Activated CD4-positive, alpha-beta T cell treated with anti-CD3 and anti-CD28 coated beads for 24 hours (primary cell): ENCODE data around the gene TJP1.
"Not testable (repeated sequence)": the region's sequence is repeated elsewhere in the genome, so short reads cannot be mapped to it uniquely, and the experiment has no call there.

Source experiments
- DNase-seq, 2 donors: peaks; one replicate each; pipeline ENCODE4 v3.0.0-alpha.2; 2020; ENCODE audit warnings: low read depth in 2 of 2

TJP1 gene

DNA sequence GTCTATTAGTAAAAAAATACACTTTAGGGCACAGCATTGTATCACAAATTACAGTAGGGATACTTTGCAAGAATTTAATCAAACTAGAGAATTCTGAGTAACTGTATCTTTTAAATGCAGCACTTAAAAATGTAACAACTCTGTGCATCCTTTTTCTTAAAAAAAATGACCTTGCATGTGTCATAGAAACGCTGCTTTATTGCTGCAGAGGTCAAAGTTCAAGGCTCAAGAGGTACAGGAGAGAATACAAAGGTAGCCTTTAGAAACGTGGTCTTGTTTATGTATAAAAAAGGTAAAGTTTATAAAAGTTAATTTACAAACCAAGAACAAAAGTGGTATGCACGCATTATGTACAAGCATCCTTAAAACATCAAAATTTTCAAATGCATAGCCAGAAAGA lies 122.0 kb downstream of the TJP1 start:
- no peak for DNase-seq

DNA sequence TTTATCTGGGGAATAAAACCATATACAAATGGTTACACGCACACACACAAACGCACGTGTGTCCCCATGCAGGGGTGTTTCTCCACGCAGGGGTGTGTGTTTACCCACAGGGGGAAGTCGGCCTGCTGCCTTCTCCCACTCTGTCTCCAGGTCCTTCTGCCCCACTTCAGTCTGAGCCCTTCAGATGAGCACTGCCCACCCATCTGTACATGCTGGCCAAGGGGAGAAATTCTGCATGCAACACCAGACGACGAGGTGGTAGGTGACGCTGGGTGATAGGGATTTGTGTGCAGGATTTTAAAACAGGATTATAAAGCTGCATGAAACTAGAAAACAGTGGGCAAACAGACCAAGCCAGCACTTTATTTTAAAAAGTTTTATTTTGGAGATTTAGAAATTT lies 122.5 kb downstream of the TJP1 start:
- DNase-seq: no peak

DNA sequence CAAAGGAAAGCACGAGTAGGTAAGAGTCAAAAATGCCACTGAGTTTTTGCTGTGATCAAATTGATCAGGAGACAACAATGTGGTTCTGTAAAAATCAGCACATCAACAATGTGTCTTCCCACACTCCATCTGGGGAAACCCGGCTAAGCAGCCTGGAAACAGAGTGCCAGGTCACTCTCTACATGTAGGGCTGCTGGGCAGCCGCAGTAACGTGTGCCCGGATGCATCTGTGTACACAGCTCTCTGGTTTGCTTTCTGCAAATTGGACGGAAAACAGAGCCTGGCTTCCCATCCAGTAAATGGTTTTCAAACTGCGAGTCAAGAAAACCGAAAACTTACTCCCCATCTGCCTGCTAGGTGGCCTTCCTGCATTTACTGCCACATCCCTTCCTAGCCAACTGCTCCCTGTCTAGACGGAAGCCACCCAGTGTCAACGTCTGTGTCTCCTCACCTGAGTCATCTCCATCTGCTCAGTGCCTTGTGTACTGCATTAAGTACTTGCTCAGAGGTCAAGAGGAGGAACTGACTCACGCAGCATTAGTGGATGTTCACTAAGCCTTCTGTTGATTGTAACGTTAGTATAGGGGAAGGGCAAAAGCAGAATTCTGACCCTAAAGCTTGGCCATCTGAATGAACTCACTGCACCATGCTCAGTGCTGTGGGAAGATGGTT lies 124.1 kb downstream of the TJP1 start:
- DNase-seq: no peak

DNA sequence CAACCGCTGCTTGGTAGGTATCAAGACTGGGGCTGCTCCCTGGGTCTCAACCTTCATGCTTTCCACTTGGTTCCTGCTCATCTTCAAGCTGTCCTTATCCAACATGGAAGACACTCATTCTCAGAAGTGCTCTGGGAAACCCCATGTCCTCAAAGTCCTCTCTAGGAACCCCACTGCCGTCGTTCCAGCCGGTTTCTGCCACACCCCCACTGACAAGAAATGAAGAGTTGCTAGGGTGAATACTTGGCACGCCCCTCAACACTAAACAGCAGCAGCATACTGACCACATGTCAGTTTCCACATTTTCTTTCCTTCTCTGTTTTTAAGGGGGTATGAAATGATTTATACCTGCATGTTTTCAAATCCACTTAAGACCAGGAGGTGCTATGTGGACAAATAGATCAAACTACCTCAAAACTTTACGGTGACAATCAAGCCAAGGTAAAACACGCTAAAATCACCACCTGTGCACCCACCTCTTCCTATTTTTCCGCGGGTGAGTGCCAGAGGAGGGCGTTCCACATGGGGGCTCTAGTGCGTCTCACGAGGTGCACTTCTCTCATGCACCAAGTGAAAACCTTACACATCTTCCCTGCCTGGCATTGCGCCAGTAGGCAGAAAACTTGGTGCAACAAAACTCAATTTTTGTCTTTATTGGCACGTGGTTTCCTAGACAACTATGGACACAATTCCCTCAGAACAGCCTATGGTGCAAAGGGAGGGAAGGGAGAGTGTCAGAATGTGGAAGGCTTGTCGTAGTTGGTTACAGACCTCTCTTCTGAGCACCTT lies 125.1 kb downstream of the TJP1 start:
- no peak for DNase-seq

DNA sequence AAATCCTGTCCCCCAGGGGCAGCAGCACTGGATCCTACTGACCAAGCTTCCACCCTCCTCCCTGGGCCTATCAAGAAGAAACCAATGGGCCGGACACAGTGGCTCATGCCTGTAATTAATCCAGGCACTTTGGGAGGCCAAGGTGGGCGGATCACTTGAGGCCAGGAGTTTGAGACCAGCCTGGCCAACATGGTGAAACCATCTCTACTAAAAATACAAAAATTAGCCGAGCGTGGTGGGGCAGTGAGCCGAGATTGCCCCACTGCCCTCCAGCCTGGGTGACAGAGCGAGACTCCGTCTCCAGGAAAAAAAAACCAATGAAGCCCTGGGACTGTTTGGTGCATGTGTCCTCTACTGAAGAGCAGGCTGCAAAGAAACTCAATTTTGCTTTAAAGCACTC lies 125.8 kb downstream of the TJP1 start:
- DNase-seq: not testable (repeated sequence)

DNA sequence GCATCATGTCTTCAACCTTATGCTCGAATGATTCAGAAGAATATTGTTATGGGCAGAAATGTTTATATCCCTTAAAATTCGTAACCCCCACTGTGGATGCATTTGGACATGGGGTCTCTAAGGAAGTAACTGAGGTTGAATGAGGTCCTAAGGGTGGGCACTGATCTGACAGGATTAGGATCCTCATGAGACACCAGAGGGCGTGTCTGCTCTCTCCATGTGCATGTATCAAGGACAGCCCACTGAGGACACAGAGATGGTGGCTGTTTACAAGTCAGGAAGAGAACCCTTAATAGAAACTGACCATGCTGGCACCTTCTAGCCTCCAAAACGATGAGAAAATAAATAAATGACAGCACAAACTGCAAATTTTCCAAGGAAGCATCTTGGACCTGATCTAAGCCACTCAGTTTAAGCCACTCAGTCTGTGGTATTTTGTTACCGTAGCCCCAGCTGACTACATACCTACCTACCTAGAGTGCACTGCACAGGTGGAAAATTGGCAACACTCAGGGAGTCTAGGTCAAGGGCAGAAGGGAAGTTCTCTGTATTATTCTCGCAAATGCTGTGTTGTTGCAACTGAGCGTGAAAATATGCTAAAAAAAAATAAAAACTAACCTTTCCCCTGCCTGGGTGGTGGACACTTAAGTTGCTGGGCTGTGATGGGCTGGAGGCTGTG lies 126.6 kb downstream of the TJP1 start:
- no peak for DNase-seq

DNA sequence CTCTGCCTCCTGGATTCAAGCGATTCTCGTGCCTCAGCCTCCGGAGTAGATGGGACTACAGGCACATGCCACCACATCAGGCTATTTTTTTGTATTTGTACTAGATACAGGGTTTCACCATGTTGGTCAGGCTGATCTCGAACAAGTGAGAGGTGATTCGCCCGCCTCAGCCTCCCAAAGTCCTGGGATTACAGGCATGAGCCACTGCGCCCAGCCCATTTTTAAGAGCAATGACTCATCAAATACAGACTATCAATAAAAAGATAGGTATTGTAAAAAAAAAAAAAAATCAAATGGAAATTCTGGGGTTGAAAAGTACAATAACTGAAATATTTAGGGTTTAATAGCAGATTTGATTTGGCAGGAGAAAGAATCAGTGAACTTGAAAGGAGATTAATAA lies 129.0 kb downstream of the TJP1 start:
- DNase-seq: no peak

DNA sequence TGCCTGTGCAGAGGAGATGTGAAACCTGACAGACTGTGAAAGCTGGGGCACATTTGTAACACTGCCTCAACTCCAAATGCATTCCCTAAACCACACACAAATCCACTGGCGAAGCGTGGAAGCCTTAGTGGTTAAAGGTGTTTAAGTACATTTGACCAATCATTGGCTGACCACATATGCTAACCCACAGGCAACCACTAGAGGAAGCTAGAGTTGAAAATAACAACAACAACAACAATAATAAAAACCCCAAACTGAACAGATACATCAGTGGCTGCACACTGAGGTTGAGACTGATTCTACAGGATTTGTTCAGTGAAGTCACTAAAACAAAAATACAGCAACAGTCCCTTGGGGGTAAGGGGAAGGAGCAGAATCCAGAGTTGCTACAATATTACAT lies 129.7 kb downstream of the TJP1 start:
- no peak for DNase-seq

DNA sequence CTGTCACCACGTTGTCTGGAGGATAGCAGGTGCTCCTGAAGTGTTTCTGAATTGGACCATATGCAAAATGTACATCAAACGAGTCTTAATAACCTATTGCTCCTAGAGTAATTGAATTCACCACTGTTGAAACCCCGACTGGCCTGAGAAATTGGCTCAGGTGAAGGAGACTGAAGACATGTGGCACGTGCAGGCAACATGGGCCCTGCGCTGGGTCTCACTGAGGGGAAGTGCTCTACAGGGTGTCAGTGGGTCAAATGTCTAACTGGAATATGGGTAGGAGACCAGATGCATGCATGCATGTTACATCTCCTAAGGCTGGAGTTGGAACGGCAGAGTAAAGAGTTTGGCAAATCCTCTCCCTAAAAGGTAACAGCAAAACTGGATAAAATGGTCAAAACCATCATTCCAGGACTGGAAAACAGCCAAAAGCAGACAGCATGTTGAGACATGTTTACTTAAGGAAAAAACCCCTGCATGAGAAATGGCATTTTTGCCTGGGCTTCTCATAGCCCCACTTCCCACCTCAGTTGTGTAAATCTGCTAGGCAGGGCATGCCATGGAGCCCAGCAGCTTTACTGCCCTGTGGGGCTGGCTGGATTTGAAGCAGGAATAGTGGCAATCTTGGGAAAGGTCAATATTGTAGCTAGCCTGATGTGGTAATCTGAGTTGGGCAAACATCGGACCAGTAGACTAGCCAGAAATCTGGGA lies 131.3 kb downstream of the TJP1 start:
- DNase-seq: no peak

DNA sequence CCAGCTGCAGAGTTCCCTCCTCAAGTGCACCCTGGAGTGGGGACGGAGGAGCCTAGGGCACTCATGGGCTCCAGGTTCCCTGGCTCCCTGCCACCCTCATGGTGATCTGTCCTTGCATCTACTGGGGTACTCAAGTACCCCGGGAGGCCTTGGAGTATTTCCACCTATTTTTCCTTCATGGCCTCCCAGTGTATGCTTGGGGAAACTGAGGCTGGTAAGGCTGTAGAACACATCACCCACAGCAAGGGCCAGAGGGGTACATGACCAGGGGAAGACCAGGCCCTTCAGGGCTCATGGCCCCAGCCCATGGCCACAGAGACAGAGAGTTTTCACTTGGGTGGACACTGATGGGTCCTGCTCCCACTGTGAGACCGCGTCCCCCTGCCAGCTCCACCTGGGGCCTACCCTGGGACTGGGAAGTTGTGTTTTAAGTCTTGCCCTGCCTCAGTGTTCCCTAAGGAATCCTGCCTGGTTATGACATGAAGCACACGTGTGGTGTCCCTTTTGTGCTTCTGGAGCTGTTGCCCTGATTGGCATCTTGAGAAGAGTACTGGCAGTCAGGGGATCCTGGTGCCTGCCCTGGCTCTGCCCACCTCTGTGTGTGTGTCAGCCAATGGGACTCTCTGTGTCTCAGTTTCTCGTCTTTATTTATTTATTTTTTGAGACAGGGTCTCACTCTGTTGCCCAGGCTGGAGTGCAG lies 132.8 kb downstream of the TJP1 start:
- DNase-seq: no peak

DNA sequence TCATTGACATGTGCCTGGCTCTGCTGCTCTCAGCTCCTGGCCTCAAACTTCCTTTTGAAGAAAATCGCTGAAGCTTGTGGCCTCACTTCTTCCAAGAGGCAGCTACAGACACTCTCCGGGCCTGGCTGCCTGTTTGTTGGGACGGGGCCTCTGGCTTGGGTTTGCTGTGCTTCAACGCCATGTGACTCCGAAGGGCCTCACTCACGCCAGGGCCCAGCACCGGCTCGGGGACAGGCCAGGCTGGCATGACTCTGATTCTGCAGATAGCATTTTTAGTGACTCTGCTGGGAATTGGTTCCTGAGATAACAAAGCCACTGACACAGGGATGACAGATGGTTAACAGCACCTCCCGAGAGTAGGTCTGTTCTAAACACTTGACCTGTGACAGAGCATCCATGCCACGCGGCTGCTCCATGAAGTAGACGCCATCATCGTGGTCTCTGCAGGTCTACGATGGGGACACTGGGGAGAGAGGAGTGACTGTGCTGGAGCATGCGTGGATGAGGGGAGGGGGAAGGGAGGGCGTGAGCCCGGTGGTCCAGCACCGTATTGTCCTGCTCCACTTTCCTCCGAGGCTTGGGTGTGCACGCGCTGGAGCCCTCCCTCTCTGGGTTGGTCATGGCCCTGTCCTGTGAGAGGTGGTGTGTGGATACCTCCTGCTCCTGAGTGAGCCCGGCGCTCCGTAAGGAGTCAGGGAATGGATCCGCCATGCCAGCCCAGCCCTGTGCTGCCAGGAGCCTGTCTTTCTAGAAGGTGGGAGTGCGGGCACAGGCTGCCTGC lies 133.6 kb downstream of the TJP1 start:
- DNase-seq: no peak

DNA sequence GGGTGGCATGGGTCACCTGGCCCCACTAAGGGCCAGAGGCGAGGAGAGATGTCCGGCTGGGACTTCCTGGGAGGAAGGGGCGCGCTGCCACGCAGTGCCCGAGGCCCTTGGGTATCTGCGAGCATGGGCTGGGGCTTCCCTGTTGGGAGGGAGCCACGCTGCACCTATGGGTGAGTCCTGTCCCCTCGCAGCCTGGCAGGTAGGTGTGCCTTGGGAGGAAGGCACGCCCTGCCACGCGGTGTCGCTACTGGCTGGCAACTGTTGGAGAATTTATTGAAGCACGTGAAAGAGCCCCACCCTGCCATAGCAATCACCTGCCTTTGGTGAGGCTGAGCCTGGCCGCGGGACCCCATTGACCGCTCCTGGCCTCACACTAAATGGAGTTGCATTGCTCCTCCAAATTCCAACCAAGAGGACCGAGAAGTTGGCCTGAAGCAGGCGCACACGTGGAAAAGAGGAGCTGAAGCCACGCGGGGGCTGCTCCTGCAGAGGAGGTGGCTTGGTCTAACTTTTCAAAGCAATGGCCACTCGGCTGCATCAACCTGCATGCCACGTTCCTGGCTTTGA lies 134.2 kb downstream of the TJP1 start:
- no peak for DNase-seq

DNA sequence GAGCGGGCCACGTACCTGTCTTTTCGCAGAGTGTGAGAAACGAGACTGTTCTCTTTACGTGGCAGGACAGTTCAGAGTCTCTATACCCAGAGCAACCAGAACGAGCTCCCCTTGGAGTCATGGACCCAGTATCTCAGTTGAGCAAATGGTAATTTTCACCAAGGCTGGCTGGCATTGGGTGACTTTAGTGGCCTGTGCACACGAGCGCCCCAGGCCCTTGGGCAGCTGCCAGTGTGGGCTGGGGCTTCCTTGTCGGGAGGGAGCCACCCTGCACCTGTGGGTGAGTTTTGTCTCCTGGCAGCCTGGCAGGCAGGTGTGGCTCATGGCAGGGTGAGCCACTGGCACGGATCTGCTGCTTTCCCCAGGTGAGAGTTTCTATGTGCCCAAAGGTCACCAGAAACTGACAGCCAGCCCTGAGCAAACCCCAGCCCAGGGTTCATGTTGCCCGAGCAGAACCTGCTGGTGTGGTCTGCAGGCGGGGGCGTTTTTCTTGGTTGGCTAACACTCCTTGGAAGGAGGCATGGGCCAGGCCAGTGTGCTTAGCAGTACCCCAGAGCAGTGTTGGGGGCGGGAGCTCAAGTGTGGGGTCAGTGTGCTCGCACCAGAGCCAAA lies 135.0 kb downstream of the TJP1 start:
- no peak for DNase-seq

DNA sequence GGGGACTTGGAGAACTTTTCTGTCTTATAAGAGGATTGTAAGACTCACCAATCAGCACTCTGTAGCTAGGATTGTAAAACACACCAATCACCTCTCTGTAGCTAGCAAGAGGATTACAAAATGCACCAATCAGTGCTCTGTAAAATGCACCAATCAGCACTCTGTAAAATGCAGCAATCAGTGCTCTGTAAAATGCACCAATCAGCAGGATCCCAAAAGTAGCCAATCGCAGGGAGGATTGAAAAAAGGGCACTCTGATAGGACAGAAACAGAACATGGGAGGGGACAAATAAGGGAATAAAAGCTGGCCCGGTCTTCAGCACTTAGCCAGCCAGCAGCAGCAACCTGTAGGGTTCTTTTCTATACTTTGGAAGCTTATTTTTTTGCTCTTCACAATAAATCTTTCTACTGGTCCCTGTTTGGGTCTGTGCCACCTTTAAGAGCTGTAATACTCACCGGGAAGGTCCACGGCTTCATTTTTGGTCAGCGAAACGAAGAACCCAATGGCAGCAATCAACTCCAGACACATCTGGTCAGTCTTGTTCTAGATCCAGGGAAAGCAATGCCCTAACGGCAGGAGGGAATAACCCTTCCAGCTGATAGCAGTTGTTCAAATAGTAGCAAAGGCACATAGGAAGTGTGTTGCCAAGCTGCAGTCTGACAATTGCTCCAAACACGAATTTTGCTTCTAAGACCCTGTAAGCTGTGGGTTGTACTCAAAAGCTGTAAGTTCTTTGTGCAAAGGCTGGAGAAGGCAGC lies 135.6 kb downstream of the TJP1 start:
- no peak for DNase-seq

DNA sequence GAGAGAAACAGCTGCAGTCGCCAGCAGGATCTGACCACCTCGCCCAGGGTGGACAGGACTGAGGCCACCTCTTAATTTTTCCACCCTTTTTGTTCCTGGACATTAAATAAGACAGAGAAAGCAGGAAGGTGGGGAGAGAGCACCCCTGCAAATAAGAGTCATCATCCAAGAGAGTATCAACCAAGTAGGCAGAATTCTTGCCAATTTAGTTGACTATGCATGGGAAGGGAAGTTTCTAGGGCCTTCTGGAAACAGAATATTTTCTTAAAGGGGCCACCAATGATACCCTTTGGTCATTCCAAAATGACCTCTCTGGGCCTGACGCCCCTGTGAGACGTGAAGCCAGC lies 136.2 kb downstream of the TJP1 start:
- no peak for DNase-seq

DNA sequence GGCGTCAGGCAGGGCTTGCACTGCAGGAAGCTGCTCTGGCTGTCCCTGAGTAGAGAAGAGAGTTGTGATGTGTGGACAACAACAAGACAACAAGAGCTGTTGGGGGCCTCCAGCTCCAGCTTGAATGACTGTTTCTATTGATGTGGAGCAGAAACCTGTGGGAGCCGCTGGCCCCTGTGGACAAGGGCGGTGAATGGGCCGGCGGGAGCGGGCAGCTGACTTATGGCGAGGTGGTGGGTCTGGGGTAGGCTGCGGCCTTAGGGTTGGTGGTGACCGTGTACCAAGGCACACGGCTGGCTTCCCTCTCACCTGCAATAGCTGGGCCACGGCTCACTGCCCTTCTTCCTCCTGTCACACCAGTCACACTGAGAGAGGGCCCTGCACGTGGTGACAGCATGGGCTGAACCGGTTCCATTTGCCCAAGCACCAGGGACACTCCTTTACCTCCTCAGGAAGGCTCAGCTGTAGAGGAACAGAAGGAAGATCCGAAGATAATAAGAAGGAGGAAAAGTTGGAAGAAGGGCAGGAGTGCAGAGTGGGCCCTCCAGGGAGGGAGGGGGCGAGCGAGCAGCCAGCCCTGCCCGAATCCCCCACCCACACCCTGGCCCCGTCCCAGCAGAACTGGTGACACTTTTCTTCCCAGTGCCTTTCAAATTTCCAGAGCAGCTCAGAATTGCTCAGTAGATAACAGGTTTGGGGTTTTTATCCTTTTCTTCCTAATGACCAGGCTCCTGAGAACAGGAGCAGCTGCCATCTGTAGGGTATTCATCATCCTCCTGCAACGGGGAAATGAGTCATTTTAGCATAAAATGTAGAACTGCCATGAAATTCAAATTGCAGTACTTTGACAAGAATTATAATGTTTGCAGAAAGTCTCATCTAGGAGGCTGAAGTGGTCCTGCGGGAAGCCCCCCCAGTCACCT lies 136.9 kb downstream of the TJP1 start:
- no peak for DNase-seq

DNA sequence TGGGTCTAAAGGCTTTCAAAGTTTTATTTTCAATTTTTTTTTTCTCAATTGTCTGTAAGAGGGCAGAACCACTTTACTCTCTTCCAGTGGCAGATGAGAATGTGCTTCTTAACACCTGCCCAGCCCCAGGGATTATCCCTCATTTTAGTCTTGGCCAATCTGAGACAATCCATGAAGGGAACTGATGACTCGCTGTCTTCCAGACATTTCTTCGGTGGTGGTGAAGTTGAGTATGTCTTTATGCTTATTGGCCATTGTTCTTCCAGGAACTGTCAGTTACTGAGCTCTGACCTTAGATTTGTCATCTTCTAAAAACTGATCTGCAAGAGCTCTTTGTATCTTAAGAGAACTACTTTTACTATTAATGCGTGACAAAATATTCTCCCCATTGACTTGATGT lies 139.5 kb downstream of the TJP1 start:
- DNase-seq: no peak

DNA sequence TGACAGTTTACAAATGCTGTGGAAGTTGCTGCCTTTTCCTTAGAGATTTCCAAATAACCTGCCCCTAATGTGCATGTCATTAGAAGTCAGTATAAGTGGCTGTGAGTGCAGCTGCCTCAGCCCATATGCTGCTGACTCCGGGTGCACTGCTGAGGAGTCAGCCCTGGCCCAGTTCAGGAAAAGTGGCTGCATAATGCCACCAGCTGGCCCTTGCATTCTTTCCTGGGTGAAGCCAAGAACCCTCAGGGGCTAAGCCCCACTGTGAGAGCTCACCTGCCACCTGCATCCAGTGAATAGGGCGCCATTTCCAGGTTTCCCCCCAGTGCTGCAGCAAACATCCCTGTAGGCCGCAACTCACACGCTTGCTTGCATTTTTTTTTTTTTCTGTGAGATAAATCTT lies 139.9 kb downstream of the TJP1 start:
- DNase-seq: no peak
